Neuron (in vitro differentiated cells): ENCODE results near the gene MARCHF4.

Source experiments
- H2AFZ ChIP-seq: one replicate; pipeline ENCODE4 v1.6.1; 2013; ENCODE audit warnings: low read depth, mild to moderate bottlenecking, inconsistent platforms, low read length, moderate library complexity
- H3K27me3 ChIP-seq: one replicate; pipeline ENCODE4 v1.6.1; 2013; ENCODE audit warnings: low read length; ENCODE audit not compliant: insufficient read depth
- H3K36me3 ChIP-seq: one replicate; pipeline ENCODE4 v1.6.1; 2013; ENCODE audit warnings: low read length; ENCODE audit not compliant: insufficient read depth
- H3K4me1 ChIP-seq: one replicate; pipeline ENCODE4 v1.6.1; 2013; ENCODE audit warnings: low read length; ENCODE audit not compliant: insufficient read depth
- H3K4me3 ChIP-seq: 2 replicates; pipeline ENCODE4 v1.5.1; 2013; ENCODE audit warnings: mild to moderate bottlenecking, low read length, moderate library complexity
- H3K9me3 ChIP-seq: one replicate; pipeline ENCODE4 v1.6.1; 2013; ENCODE audit warnings: low read length

Gene MARCHF4

DNA sequence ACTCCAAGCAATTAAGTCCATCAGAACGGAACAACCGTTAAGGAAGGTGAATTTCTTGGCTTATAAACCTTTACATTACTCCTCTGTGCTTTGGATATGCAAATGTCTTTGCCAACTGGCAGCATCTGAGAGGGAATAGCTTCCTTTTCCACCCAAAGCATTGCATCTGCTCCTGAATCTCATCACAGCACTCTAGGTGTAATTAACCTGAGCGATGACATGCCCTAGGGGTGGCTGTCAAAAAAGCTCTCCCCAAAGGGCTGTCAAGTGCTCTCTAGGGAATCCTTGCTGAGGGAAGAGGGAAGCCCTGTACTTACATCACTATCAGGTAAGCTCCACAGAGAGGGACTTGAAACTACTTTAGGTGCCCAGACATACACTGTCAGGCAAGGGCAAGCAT lies 34.5 kb upstream of the MARCHF4 start:
- Histone ChIP-seq H3K4me1 (peaks cover under 1% of the 10 kb centered on the region), H2AFZ (no peak overlapping the region), H3K27me3 (no peaks in the 10 kb centered on the region), H3K4me3 (no peak overlapping the region), H3K36me3 (no peaks in the 10 kb centered on the region), H3K9me3 (no peaks in the 10 kb centered on the region)

DNA sequence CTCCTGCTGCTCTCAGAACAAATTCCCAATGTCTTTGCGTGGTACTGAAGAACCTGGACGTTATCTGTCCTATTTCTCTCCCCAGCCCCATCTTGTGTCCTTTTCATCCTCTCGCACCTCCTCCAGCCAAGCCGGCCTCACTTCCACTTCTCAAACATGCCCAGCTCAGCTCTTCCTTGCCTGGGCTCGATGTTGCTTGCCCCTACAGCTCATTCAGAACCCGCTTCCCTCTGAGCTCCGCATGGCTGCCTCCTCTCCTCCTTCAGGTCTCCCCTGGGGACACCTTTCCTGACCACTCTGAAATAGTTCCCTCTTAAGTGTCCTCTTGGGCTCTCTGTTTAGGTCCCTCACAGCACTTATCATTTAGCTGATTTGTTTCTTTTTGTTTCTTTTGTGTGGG lies 33.3 kb upstream of the MARCHF4 start:
- Histone ChIP-seq H3K36me3 (no peaks in the 10 kb centered on the region), H3K4me3 (no peak overlapping the region), H3K27me3 (no peaks in the 10 kb centered on the region), H3K4me1 (no peaks in the 10 kb centered on the region), H3K9me3 (no peaks in the 10 kb centered on the region), H2AFZ (no peak overlapping the region)

DNA sequence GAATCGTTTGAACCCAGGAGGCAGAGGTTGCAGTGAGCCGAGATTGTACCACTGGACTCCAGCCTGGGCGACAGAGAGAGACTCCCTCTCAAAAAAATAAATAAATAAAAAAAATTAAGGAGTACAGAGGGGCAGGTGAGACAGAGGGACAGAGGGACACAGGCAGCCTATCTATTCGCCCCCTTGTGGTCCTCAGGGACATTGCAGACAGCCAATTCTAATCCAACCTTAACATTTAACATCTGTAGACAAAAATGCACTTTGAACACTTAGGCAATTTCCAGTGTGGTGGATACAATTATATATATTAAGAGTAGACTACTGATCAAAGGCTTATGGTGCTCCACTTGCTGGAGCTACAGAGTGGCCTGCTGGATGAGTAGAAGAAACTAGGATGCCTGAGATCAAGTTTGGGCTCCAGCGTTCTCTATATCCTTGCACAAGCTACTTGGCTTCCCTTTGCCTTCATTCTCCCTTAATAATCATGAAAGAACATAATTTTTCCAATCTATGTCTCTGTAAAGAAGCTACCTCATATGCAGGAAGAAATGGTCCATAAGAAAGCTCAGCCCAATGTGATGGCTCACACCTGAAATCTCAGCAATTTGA lies 31.8 kb upstream of the MARCHF4 start:
- Histone ChIP-seq H3K36me3 (no peaks in the 10 kb centered on the region), H2AFZ (no peak overlapping the region), H3K27me3 (no peaks in the 10 kb centered on the region), H3K4me3 (no peak overlapping the region), H3K4me1 (no peaks in the 10 kb centered on the region), H3K9me3 (no peaks in the 10 kb centered on the region)

DNA sequence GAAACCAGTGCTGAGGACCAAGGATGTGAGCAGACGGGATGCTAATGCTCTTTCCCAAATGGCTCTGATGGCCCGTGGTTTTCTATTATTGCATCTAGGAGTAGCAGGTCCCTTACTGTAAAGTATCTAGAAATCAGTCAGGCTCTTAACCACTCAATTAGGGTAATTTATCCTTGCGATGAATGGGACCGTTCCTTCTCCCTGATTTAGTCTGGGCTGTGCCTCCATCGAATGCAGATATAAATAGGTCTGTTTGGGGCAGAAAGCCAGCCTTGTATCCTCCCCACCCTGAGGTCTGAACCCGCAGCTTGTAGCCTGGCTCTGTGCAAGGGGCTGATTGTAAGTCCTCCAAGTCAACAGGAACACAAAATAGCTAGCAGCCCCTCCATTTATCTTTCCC lies 30.5 kb upstream of the MARCHF4 start:
- no peaks in the 10 kb centered on the region for H3K36me3 ChIP-seq
- H2AFZ ChIP-seq, result no peak overlapping the region
- H3K4me1 ChIP-seq, result no peaks in the 10 kb centered on the region
- no peak overlapping the region for H3K4me3 ChIP-seq
- H3K9me3 ChIP-seq, result no peaks in the 10 kb centered on the region
- no peaks in the 10 kb centered on the region for H3K27me3 ChIP-seq

DNA sequence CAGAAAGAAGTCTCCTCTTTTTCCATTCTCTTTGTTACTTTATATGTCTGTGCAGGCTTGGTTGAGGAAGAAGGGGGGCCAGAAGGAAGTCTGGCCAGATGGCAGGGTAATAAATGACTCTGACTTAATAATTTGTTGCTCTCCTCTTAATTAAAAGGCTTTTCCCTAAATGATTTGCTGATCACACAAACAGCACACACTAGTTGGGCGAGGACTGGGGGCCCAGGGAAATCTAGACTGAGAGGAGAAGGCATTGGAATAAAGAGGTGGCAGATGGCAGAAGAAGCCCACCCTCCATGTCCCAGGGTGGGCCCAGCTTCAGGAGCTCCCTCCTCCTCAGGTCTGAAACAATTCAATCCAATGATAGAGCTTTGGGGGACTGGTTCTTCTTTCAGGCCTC lies 27.3 kb upstream of the MARCHF4 start:
- H3K36me3 ChIP-seq, result no peaks in the 10 kb centered on the region
- no peaks in the 10 kb centered on the region for H3K4me1 ChIP-seq
- no peak overlapping the region for H3K4me3 ChIP-seq
- H3K27me3 ChIP-seq, result no peaks in the 10 kb centered on the region
- H3K9me3 ChIP-seq, result no peaks in the 10 kb centered on the region
- H2AFZ ChIP-seq, result no peak overlapping the region

DNA sequence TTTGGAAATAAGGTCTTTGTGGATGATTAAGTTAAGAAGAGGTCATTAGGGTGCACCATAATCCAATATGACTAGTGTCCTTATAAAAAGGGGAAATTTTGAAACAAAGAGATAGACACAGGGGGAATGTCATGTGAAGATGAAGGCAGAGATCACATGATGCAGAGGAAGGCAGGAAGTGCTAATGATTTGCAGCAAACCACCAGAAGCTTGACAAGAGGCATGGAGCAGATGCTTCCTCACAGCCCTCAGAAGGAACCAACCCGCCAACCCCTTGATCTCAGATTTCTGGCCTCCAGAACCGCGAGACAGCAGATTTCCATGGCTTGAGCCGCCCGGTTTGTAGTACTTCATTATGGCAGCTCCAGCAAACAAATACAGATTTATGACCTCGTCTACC lies 22.6 kb upstream of the MARCHF4 start:
- peaks cover 3% of the 10 kb centered on the region for H3K27me3 ChIP-seq
- no peaks in the 10 kb centered on the region for H3K36me3 ChIP-seq
- no peaks in the 10 kb centered on the region for H3K9me3 ChIP-seq
- no peak overlapping the region for H2AFZ ChIP-seq
- H3K4me1 ChIP-seq, result no peaks in the 10 kb centered on the region
- H3K4me3 ChIP-seq, result no peak overlapping the region

DNA sequence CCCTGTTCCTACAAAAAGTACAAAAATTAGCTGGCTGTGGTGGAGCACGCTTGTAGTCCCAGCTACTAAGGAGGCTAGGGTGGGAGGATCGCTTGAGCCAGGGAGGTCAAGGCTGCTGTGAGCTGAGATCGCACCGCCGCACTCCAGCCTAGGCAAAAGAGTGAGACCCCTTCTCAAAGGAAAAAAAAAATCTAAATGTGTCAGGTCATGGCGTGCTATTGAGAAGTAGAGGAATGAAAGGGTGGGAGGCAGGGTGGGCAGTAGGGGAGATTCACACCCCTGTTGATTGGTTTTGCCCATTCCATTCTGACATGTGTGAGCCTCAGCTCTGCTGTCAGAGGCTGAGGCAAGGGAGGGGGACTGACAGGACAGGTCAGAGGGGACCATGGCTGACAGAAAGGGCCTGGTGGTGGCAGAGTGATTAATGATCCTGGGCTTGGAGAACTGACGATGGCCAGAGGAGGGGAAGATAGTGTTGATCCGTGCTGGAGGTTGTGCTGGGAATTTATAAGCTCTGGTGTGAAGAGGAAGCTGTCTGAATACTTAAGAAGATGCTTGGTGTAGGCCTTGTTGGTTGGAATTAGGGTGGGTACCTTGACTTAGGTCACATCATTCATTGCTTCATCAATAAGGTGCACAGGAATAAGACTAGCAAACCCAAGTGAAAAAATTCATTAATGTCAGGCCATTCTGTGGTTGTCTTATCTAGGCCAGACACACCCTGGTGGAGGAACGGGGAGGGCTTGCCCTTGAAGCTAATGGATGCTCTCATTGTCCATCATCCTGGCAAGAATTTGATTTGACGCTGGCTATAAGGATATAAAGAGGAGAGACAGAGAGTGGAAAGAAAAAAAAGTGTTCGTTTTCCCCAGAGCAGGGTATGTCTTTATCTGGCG lies 20.9 kb upstream of the MARCHF4 start:
- H3K36me3 ChIP-seq, result no peaks in the 10 kb centered on the region
- H3K4me3 ChIP-seq, result no peak overlapping the region
- H3K27me3 ChIP-seq, result peaks cover 3% of the 10 kb centered on the region
- no peaks in the 10 kb centered on the region for H3K4me1 ChIP-seq
- no peaks in the 10 kb centered on the region for H3K9me3 ChIP-seq
- no peak overlapping the region for H2AFZ ChIP-seq

DNA sequence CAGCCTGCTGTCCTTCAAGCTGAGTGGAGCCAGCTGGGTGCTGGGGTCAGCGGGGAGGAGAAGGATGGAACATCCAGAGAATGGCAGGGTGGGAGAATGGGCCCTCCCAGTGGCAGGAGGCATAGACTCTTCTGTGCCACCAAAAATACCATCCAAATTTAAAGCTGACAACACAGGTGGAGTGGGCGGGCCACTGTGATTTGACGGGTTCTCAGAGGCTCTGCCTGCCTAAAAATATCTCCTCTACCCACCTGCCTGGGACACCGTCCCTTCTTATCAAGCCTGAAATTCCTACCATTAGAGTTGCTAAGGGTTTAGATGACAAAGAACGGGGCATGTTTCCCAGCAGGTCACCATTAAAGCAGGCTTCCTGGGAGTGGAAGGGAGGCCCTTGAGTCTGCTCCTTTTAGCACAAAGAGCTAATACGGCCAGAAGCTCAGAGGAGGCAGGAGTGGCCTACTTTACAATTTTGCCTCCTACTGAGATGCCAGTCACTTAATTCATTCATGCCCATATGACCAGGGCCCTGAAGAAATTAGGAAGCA lies 19.8 kb upstream of the MARCHF4 start:
- Histone ChIP-seq H3K4me1 (no peaks in the 10 kb centered on the region), H3K27me3 (peaks cover 3% of the 10 kb centered on the region), H2AFZ (no peak overlapping the region), H3K36me3 (no peaks in the 10 kb centered on the region), H3K4me3 (no peak overlapping the region), H3K9me3 (no peaks in the 10 kb centered on the region)

DNA sequence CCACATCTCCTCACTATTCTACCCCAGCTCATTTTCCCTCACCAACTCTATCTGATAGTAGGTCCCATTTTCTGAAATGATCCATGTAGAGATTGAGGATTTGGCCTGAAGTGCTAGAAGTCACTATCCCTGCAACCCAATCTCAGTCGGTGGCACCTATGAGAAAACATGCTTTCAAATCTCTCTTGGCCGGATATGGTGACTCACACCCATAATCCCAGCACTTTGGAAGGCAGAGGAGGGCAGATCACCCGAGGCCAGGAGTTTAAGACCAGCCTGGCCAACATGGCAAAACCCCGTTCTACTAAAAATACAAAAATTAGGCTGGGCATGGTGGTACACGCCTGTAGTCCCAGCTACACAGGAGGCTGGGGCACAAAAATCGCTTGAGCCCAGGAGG lies 19.1 kb upstream of the MARCHF4 start:
- Histone ChIP-seq H3K36me3 (no peaks in the 10 kb centered on the region), H3K27me3 (peaks cover 3% of the 10 kb centered on the region), H2AFZ (no peak overlapping the region)

DNA sequence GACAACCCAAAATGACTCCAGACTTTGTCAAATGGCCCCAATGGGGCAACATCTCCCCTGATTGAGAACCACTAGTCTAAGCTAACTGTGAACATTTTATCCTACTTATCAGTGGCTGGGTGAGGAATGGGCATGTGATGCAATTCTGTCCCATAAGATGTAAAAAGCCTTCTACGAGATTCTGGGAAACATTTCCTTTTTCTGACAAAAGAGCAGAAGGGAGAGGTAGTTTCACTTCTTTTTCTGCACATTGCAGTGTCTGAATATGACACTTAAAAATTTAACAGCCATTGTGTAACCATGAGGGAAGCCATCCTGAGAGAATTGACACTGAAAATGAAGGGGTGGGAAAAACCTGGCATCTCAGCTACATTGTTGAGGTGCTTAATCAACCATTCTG lies 17.3 kb upstream of the MARCHF4 start:
- no peaks in the 10 kb centered on the region for H3K36me3 ChIP-seq
- H3K4me3 ChIP-seq, result no peak overlapping the region
- peaks cover 3% of the 10 kb centered on the region for H3K27me3 ChIP-seq
- no peaks in the 10 kb centered on the region for H3K4me1 ChIP-seq
- H3K9me3 ChIP-seq, result no peaks in the 10 kb centered on the region
- no peak overlapping the region for H2AFZ ChIP-seq

More for the DNA sequence above, 19.1 kb upstream of the MARCHF4 start:
- no peak overlapping the region for H3K4me3 ChIP-seq
- no peaks in the 10 kb centered on the region for H3K9me3 ChIP-seq
- no peaks in the 10 kb centered on the region for H3K4me1 ChIP-seq

DNA sequence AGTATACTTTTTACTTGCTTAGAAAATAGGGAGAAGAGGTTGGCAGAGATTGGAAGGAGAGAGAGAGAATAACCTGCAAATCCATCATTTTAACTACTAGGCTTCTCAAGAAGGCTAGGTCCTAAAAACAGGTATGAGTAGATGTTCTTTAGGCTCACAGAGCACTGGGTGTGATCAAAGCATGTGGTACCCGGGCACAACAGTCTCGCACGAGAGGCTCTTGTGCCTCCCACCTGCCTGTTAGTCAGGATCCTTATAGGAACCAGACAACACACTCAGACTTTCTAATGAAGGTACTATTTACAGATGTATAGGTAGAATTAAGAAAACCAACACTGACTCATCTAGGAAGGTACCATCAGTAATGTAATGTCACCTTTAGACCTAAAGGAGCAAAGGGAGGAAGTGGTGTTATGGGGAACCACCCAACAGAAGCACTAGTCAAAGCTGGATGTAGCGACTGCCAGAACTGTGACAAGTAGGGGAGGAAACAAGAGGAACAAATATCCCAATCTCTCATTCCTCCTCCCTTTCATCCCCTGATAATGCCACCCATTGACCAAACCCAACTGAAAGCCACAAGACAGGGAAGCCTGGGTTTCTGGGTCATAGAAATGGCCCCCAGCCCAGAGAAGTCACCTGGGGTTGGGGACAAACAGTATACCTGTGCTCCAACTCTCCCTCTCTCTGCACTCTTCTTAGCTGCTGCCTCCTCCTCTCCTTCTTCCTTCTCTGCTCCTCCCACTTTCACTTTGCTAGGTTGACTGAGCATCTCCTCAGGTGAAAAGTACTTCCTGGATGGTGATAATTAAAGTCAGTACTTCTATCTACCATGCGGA lies 16.0 kb upstream of the MARCHF4 start:
- Histone ChIP-seq H3K27me3 (peaks cover 3% of the 10 kb centered on the region), H3K9me3 (no peaks in the 10 kb centered on the region), H3K4me3 (no peak overlapping the region), H3K4me1 (no peaks in the 10 kb centered on the region), H2AFZ (no peak overlapping the region), H3K36me3 (no peaks in the 10 kb centered on the region)

DNA sequence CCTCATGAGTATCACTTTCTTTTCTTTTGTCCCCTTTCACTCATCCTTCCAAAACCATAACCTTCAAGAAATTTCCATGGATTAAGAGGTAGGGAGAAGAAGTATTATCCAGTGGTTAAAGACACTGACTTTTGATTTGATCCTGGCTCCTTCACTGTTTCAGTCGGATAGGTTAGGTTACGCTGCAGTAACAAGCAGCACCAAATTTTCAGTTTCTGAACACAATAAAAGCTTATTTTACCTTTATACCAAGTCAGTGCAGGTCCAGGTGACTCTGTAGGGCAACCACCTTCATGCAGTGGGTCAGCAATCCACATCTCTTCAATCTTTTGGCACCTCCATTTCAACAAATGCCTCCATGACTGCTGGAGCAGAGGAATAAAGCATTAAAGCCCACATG lies 15.0 kb upstream of the MARCHF4 start:
- H3K36me3 ChIP-seq, result no peaks in the 10 kb centered on the region
- H3K27me3 ChIP-seq, result peaks cover 3% of the 10 kb centered on the region
- H3K4me1 ChIP-seq, result no peaks in the 10 kb centered on the region
- no peak overlapping the region for H2AFZ ChIP-seq
- no peaks in the 10 kb centered on the region for H3K9me3 ChIP-seq
- no peak overlapping the region for H3K4me3 ChIP-seq

DNA sequence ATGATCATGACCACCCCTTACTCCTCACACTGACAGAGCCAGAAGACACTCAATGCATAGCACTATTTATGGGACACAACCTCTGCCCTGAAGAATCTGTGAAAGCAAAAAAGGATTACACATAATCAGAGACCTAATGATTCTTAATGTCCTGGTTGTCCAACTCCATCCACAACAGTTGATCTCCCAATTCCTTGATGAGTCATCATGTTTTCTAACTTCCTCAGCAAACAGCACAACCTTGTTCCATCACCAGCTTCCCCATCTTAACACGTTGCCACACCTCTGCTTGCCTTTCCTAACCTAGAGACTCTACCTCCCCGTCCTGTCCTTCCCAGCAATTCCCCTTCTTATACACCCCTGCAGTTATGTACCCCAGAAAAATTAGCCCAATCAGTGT lies 13.2 kb upstream of the MARCHF4 start:
- Histone ChIP-seq H3K36me3 (no peaks in the 10 kb centered on the region), H3K4me3 (no peak overlapping the region), H3K9me3 (no peaks in the 10 kb centered on the region), H3K27me3 (no peaks in the 10 kb centered on the region), H3K4me1 (no peaks in the 10 kb centered on the region), H2AFZ (no peak overlapping the region)
